Muscle layer of colon (tissue), 2 donors: ENCODE data around the gene TYW1.
"Not testable (repeated sequence)": the region's sequence is repeated elsewhere in the genome, so short reads cannot be mapped to it uniquely, and the experiment has no call there.

Experiments used
- H3K27ac ChIP-seq: one replicate; pipeline ENCODE4 v1.7.0; 2013; ENCODE audit warnings: low read depth, mild to moderate bottlenecking, low read length, moderate library complexity
- H3K27me3 ChIP-seq, 2 donors: one replicate each; pipeline ENCODE4 v1.7.0; 2013; ENCODE audit warnings: low read length in 2 of 2, mild to moderate bottlenecking in 2 of 2; ENCODE audit not compliant: insufficient read depth in 2 of 2, control insufficient read depth in 1 of 2
- H3K36me3 ChIP-seq: one replicate; pipeline ENCODE4 v1.7.0; 2013; ENCODE audit warnings: mild to moderate bottlenecking, low read length; ENCODE audit not compliant: insufficient read depth
- H3K4me1 ChIP-seq: one replicate; pipeline ENCODE4 v1.7.0; 2013; ENCODE audit warnings: mild to moderate bottlenecking, low read length; ENCODE audit not compliant: insufficient read depth
- H3K4me3 ChIP-seq, 2 donors: one replicate each; pipeline ENCODE4 v1.7.0; 2013; ENCODE audit warnings: low read length in 2 of 2, low read depth in 1 of 2, mild to moderate bottlenecking in 1 of 2, moderate library complexity in 1 of 2
- H3K9ac ChIP-seq: one replicate; pipeline ENCODE4 v1.7.0; 2013; ENCODE audit warnings: low read length
- H3K9me3 ChIP-seq: one replicate; pipeline ENCODE4 v1.7.0; 2013; ENCODE audit warnings: mild to moderate bottlenecking, low read length
- donor health status: abdominal sarcoma.
- donor health status: Adenocarcinoma of cecum.

The TYW1 gene, protein sequence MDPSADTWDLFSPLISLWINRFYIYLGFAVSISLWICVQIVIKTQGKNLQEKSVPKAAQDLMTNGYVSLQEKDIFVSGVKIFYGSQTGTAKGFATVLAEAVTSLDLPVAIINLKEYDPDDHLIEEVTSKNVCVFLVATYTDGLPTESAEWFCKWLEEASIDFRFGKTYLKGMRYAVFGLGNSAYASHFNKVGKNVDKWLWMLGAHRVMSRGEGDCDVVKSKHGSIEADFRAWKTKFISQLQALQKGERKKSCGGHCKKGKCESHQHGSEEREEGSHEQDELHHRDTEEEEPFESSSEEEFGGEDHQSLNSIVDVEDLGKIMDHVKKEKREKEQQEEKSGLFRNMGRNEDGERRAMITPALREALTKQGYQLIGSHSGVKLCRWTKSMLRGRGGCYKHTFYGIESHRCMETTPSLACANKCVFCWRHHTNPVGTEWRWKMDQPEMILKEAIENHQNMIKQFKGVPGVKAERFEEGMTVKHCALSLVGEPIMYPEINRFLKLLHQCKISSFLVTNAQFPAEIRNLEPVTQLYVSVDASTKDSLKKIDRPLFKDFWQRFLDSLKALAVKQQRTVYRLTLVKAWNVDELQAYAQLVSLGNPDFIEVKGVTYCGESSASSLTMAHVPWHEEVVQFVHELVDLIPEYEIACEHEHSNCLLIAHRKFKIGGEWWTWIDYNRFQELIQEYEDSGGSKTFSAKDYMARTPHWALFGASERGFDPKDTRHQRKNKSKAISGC

GRCh38 chr7:66996444-66997191 is at the start of gene TYW1:
Gene TYW1 (plus strand): TSS chr7:66996833. CDS start chr7:66996979, 146 bp downstream.
- H3K27me3 ChIP-seq, H3K4me1 ChIP-seq, H3K9me3 ChIP-seq: not testable (repeated sequence)
- H3K27ac ChIP-seq: peak within 1 kb of the TSS; percentile 95
- peak within 1 kb of the TSS; percentile 47 to 79 for H3K4me3 ChIP-seq
- H3K36me3 ChIP-seq: peaks cover 10% of the 10 kb centered on the region
- peak within 1 kb of the TSS; percentile 86 for H3K9ac ChIP-seq

DNA sequence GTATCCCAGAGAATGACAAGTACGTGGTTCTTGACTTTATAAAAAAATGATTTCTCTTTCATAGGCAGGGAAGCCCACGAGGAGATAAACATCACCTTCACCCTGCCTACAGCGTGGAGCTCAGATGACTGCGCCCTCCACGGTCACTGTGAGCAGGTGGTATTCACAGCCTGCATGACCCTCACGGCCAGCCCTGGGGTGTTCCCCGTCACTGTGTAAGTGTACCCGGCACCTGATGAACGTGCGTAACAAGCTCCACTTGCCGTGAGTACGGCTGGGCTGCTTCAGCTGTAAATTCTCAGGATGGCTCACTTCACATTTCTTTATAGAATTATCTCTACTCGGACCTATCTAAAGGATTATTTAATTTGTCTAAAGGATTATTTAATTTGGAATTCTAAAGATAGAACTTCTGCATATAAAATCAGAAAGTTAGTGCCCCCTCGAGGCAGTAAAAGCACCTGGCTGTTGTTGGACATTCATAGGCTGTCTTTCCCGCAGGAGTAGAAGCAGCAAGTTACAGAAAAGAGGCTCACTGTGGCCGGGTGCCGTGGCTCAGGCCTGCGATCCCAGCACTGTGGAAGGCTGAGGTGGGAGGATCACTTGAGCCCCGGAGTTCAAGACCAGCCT is 48.0 kb upstream of the TYW1 start:
- H3K27ac ChIP-seq: no peak overlapping the region
- H3K9me3 ChIP-seq: no peaks in the 10 kb centered on the region
- H3K4me1 ChIP-seq: no peaks in the 10 kb centered on the region
- H3K27me3 ChIP-seq: no peaks in the 10 kb centered on the region
- peaks cover 52% of the 10 kb centered on the region for H3K36me3 ChIP-seq
- no peak overlapping the region for H3K4me3 ChIP-seq
- H3K9ac ChIP-seq: no peak overlapping the region

- H3K27ac ChIP-seq: no peak overlapping the region
- H3K9ac ChIP-seq: no peak overlapping the region
- H3K4me3 ChIP-seq: no peak overlapping the region
- no peaks in the 10 kb centered on the region for H3K27me3 ChIP-seq
- H3K9me3 ChIP-seq: no peaks in the 10 kb centered on the region
- peaks cover 49% of the 10 kb centered on the region for H3K36me3 ChIP-seq
- no peaks in the 10 kb centered on the region for H3K4me1 ChIP-seq
Observed at GRCh38 chr7:66950311-66950710, 46.3 kb upstream of the TYW1 start.

- no peak overlapping the region for H3K4me3 ChIP-seq
- no peaks in the 10 kb centered on the region for H3K4me1 ChIP-seq
- H3K9ac ChIP-seq: no peak overlapping the region
- H3K27me3 ChIP-seq: no peaks in the 10 kb centered on the region
- H3K36me3 ChIP-seq: peaks cover 51% of the 10 kb centered on the region
- no peaks in the 10 kb centered on the region for H3K9me3 ChIP-seq
- no peak overlapping the region for H3K27ac ChIP-seq
Observed at GRCh38 chr7:66950763-66951162, 45.9 kb upstream of the TYW1 start.

DNA sequence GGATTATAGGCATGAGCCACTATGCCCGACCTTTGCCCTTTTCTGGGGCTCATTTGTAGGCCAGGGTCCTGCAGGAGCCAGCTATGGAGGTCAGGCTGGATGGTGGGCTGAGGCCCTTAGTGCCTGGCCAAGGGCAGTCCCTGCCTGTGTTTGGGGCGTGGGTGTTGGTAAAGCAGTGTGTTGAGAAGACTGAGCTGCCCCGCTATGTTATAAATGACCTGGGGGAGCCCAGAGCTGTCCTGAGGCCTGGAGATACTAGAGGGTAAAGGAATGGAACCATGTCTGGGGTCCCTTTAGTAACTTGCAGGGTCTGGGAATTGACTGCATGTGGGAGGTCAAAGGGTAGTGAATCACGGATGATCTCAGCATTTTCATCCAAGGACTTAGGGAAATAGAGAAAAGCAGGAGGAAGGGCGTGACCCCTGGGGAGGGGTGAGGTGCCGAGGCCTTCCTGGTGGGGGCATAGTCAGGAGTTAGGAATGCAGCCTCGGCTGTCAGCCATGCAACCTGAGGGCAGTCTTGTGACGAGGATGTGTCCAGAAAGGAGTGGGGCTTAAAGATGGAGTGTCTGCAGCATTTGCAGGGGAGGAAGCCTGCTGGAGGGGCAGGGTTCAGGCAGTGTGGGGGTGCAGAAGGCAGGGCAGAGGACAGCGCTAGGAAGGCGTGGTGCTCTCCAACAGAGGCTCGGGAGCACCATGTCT is 44.1 kb upstream of the TYW1 start:
- H3K4me3 ChIP-seq: no peak overlapping the region
- peaks cover 69% of the 10 kb centered on the region for H3K36me3 ChIP-seq
- no peak overlapping the region for H3K27ac ChIP-seq
- H3K4me1 ChIP-seq: no peaks in the 10 kb centered on the region
- H3K9me3 ChIP-seq: no peaks in the 10 kb centered on the region
- no peaks in the 10 kb centered on the region for H3K27me3 ChIP-seq
- no peak overlapping the region for H3K9ac ChIP-seq

- Histone ChIP-seq H3K4me3 (no peak overlapping the region), H3K27me3 (no peaks in the 10 kb centered on the region), H3K9ac (no peak overlapping the region), H3K27ac (no peak overlapping the region), H3K4me1 (no peaks in the 10 kb centered on the region), H3K36me3 (peaks cover 72% of the 10 kb centered on the region), H3K9me3 (no peaks in the 10 kb centered on the region)
Observed at GRCh38 chr7:66953044-66953427, 43.6 kb upstream of the TYW1 start.

DNA sequence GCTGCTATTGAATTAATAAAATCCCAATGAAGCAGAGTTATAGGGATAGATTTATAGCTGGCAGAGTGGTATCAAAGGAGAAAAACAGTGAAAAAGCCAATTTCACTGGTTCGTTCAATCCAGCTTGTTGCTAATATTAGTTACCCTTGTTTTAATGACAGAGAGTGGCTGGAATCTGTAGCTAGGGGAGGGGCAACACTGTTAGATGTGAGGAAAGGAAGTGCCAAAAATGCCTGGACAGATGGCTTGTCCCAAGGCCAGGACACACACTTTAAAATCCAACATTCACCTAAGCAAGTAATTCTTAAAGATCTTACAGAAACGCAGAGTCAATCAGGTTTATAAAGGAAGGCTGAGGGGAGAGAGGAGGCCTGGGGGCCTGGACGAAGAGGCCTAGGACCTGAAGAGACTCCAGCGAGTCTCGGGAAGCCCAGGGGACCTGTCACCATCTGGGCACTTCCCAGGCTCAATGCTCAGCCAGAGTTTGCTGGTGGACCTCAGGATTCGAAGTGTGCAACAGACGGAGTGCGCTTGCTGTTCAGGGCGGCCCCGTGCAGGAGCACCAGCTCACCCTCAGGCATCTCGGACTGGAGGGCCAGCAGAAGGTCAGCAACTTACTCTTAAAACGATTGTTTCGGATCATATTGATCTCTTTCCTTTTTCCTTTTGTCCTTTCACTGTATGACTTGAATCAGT is 38.9 kb upstream of the TYW1 start:
- H3K36me3 ChIP-seq: peaks cover 46% of the 10 kb centered on the region
- H3K4me3 ChIP-seq: no peak overlapping the region
- H3K27ac ChIP-seq: no peak overlapping the region
- H3K9ac ChIP-seq: no peak overlapping the region
- H3K4me1 ChIP-seq: no peaks in the 10 kb centered on the region
- no peaks in the 10 kb centered on the region for H3K27me3 ChIP-seq
- H3K9me3 ChIP-seq: no peaks in the 10 kb centered on the region

- no peaks in the 10 kb centered on the region for H3K9me3 ChIP-seq
- no peak overlapping the region for H3K4me3 ChIP-seq
- H3K36me3 ChIP-seq: peaks cover 45% of the 10 kb centered on the region
- H3K27me3 ChIP-seq: no peaks in the 10 kb centered on the region
- H3K4me1 ChIP-seq: no peaks in the 10 kb centered on the region
- H3K27ac ChIP-seq: no peak overlapping the region
- no peak overlapping the region for H3K9ac ChIP-seq
Observed at GRCh38 chr7:66958538-66959350, 37.9 kb upstream of the TYW1 start.

DNA sequence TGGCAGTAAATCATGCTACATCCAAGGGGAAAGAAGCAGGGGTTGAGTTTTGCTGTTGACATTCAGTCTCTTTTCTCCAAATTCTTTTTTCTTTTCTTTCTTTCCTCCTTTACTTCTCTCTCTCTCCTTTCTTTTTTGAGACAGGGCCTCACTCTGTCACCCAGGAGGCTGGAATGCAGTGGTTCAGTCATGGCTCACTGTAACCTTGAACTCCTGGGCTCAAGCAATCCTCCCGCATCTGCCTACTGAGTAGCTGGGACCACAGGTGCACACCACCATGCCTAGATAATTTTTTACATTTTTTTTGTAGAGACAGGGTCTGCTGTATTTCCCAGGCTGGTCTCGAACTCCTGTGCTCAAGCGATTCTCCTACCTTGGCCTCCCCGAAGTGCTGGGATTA is 36.4 kb upstream of the TYW1 start:
- peaks cover 36% of the 10 kb centered on the region for H3K36me3 ChIP-seq
- no peak overlapping the region for H3K9ac ChIP-seq
- no peak overlapping the region for H3K27ac ChIP-seq
- H3K4me1 ChIP-seq: no peaks in the 10 kb centered on the region
- H3K27me3 ChIP-seq: no peaks in the 10 kb centered on the region
- no peak overlapping the region for H3K4me3 ChIP-seq
- no peaks in the 10 kb centered on the region for H3K9me3 ChIP-seq

DNA sequence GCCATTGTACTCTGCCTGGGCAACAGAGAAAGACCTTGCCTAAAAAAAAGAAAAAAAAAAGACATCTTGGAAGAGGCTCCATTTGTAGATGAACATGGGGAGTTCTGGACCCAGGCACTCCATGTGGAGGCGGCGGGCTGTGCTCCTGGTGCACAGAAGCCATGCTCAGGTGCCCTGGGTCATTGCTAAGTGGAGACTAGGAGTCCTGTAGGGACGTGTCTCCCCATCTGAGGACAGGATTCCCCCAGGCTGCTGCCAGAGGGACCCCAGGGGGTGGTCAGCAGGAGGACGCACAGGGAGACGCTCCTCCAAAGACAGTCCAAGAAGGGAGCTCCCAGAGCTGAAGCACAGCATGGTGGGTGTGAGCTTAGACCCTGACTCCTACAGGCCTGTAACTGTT is 35.5 kb upstream of the TYW1 start:
- Histone ChIP-seq H3K27me3 (no peaks in the 10 kb centered on the region), H3K27ac (no peak overlapping the region), H3K9me3 (no peaks in the 10 kb centered on the region)

More for the DNA sequence above, 35.5 kb upstream of the TYW1 start:
- Histone ChIP-seq H3K4me1 (no peaks in the 10 kb centered on the region), H3K9ac (no peak overlapping the region), H3K4me3 (no peak overlapping the region), H3K36me3 (peaks cover 27% of the 10 kb centered on the region)
